22Rv1 (cell line): Measurements from ENCODE around the gene DNASE1L3.
"Not testable (repeated sequence)": the region's sequence is repeated elsewhere in the genome, so short reads cannot be mapped to it uniquely, and the experiment has no call there.

ENCODE experiments used
- H3K27ac ChIP-seq: fragments of 450-650 bp; 2 replicates; pipeline ENCODE4 v1.5.1; 2017
- CTCF ChIP-seq: fragments of 450-650 bp; IDR thresholded peaks from 2 replicates; pipeline ENCODE4 v1.5.1; 2017; ENCODE audit warnings: mild to moderate bottlenecking
- ZFX ChIP-seq: fragments of 450-650 bp; IDR thresholded peaks from 2 replicates; pipeline ENCODE4 v1.6.1; 2017; ENCODE audit warnings: antibody characterized with exemption, borderline replicate concordance

DNASE1L3 gene

GRCh38 chr3:58250093-58250707, 39.4 kb upstream of the DNASE1L3 start:
- no peak overlapping the region for H3K27ac ChIP-seq
- TF ChIP-seq ZFX (no peak), CTCF (no peak)

GRCh38 chr3:58249358-58250092, 38.8 kb upstream of the DNASE1L3 start:
- TF ChIP-seq CTCF, result no peak
- no peak for TF ChIP-seq ZFX
- no peak overlapping the region for H3K27ac ChIP-seq

GRCh38 chr3:58246148-58247047, 35.6 kb upstream of the DNASE1L3 start:
- TF ChIP-seq ZFX, result no peak
- no peak for TF ChIP-seq CTCF
- no peak overlapping the region for H3K27ac ChIP-seq

- no peak for TF ChIP-seq ZFX
- TF ChIP-seq CTCF, result no peak
- H3K27ac ChIP-seq, result no peak overlapping the region
These were observed 33.3 kb upstream of the DNASE1L3 start for GRCh38 chr3:58243976-58244585.

GRCh38 chr3:58242860-58243259, 32.1 kb upstream of the DNASE1L3 start:
- H3K27ac ChIP-seq, result not testable (repeated sequence)

- H3K27ac ChIP-seq, result no peak overlapping the region
- no peak for TF ChIP-seq ZFX
- TF ChIP-seq CTCF, result no peak
These were observed 31.6 kb upstream of the DNASE1L3 start for GRCh38 chr3:58242340-58242739.

- no peak overlapping the region for H3K27ac ChIP-seq
- no peak for TF ChIP-seq CTCF
- no peak for TF ChIP-seq ZFX
These were observed 30.7 kb upstream of the DNASE1L3 start for GRCh38 chr3:58241306-58242044.
